GM19238 (cell line): ENCODE results near the gene WHAMM.
"Not testable (repeated sequence)": the region's sequence is repeated elsewhere in the genome, so short reads cannot be mapped to it uniquely, and the experiment has no call there.

Experiments
- DNase-seq: peaks from one replicate; pipeline ENCODE4 v3.0.0; 2011; ENCODE audit warnings: low spot score; ENCODE audit not compliant: insufficient read length

The WHAMM gene, protein sequence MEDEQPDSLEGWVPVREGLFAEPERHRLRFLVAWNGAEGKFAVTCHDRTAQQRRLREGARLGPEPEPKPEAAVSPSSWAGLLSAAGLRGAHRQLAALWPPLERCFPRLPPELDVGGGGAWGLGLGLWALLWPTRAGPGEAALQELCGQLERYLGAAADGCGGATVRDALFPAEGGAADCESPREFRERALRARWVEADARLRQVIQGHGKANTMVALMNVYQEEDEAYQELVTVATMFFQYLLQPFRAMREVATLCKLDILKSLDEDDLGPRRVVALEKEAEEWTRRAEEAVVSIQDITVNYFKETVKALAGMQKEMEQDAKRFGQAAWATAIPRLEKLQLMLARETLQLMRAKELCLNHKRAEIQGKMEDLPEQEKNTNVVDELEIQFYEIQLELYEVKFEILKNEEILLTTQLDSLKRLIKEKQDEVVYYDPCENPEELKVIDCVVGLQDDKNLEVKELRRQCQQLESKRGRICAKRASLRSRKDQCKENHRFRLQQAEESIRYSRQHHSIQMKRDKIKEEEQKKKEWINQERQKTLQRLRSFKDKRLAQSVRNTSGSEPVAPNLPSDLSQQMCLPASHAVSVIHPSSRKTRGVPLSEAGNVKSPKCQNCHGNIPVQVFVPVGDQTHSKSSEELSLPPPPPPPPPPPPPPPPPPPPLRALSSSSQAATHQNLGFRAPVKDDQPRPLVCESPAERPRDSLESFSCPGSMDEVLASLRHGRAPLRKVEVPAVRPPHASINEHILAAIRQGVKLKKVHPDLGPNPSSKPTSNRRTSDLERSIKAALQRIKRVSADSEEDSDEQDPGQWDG

DNA sequence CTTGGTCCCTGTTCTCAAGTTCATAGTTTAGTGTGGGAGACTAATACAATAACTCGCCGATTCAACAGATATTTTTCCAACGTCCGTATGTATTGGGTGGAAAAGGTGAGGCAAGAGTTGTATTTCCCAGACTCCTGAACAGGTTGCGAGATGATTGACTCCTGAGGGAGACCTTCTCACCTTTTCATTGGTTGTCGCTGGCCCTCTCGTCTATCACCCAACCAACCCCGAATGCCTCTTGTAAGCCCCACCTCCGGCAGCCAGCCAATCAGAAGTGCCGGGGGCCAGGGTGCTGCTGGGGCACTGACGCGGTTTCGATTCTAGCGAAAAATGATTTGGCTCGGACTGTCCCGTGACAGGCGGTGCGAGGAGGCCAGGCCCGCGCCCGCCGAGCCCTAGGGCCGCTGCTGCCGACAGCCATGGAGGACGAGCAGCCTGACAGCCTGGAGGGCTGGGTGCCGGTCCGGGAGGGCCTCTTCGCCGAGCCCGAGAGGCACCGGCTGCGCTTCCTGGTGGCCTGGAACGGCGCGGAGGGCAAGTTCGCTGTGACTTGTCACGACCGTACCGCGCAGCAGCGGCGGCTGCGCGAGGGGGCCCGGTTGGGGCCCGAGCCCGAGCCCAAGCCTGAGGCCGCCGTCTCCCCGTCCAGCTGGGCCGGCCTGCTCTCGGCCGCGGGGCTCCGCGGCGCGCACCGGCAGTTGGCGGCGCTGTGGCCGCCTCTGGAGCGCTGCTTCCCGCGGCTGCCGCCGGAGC, at the start of gene WHAMM:
TSS of gene WHAMM (plus strand) at position 321 of the 753 bp plus-strand sequence. CDS start at position 420, 99 bp downstream.
- peak; percentile 88 for DNase-seq

- no peak for DNase-seq
These were observed 45.9 kb upstream of the WHAMM start for GRCh38 chr15:82763361-82764116.

DNA sequence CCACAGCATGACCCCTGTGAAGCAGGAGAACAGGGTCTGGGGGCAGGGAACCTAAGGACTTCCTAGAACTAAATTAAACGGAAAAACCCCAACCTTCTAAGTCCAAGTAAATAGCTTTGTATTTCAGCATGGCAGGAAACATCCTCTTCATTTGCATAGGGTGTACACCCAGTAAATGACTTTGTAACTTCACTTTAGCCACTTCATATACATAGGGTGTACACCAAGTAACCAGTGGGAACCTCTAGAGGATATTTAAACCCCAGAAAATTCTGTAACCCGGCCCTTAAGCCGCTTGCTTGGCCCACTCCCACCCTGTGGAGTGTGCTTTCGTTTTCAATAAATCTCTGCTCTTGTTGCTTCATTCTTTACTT, 45.3 kb upstream of the WHAMM start:
- no peak for DNase-seq

DNA sequence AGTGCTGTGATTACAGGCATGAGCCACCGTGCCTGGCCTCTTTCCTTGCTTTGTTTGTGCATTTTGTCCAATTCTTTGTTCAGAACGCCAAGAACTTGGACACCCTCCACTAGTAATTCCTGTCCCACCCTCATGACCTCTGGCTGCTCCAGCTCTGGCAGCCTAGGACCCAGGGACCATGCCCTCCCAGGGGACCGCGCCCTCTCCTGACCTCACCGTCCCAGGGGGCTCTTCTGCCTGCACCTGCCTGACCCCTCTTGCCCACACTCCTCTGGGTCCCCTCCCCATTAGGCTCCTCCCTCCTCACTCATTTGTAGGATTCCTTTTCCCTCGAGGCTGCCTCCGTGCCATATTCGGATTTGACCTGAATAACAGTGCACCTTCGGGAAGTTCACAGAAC, 44.7 kb upstream of the WHAMM start:
- no peak for DNase-seq

DNA sequence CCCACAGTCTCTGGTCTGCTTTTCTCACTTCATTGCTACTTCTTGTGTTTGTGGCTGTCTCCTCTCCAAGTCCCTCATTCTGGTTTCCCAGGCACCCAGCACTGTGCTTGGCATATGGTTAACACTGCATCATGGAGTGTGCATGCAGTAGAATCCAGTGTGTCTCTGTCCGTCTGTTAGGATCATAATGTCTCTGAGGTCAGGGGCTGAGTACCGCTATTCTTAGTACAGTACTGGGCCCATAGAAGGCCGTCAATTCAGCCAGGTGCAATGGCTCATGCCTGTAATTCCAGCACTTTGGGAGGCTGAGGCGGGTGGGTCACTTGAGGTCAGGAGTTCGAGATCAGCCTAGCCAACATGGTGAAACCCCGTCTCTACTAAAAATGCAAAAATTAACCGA, 43.2 kb upstream of the WHAMM start:
- DNase-seq = not testable (repeated sequence)

- no peak for DNase-seq
These were observed 42.1 kb upstream of the WHAMM start for GRCh38 chr15:82767163-82767829.

DNA sequence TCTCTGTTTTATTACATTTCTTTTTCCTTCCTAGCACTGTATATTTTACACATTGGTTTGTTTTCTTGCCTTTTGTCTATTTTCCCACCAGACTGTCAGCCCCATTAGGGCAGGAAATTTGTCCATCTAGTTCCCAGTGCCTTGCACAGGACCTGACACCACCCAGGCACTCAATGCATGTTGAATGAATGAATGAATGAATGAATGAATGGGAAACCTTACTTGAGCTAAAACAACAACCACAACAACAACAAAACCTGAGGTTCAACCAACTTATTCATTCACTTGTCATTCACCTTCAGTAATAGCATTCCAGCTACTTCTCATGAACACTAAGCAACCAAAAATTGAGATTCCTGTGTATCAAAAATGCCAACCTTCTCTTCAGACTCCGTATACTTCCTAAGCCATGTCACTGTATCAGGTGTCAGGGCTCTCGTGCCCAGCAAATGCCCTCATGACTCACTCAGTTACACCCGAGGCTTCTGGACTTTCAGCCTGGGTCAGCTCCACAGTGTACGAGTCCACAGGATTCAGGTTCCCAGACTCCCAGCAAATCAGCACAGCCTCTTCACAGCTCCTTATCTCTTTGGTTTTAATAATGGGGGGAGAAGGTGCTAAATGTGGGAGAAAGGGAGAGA, 40.9 kb upstream of the WHAMM start:
- no peak for DNase-seq

GRCh38 chr15:82771789-82772607, 37.4 kb upstream of the WHAMM start:
- DNase-seq = no peak

GRCh38 chr15:82774496-82774895, 34.9 kb upstream of the WHAMM start:
- DNase-seq = no peak

- no peak for DNase-seq
These were observed 30.7 kb upstream of the WHAMM start for GRCh38 chr15:82778755-82779154.

DNA sequence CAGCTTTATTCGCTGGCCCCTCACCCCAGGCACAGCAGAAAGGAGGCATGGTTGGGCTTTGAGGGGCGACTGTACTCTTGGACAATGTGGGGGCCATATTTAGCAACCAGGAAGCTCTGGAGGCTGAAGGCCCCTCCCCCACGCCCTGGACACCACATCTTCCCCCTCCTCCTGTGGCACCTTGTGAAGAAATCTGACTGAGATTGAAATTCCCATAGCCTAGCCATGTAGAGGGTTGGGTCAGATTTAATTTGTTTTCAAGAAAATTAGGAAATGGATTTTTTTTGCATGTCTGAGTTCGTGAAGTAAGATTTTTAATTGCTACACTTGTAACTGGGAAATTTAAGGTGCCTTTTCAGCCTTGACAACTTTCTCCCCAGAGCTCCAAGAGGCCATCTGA, 28.1 kb upstream of the WHAMM start:
- DNase-seq = no peak

GRCh38 chr15:82788496-82788895, 20.9 kb upstream of the WHAMM start:
- DNase-seq = no peak

- no peak for DNase-seq
These were observed 19.9 kb upstream of the WHAMM start for GRCh38 chr15:82789491-82789890.

GRCh38 chr15:82790321-82790720, 19.1 kb upstream of the WHAMM start:
- DNase-seq = no peak

- DNase-seq = no peak
These were observed 17.4 kb upstream of the WHAMM start for GRCh38 chr15:82792068-82792467.

DNA sequence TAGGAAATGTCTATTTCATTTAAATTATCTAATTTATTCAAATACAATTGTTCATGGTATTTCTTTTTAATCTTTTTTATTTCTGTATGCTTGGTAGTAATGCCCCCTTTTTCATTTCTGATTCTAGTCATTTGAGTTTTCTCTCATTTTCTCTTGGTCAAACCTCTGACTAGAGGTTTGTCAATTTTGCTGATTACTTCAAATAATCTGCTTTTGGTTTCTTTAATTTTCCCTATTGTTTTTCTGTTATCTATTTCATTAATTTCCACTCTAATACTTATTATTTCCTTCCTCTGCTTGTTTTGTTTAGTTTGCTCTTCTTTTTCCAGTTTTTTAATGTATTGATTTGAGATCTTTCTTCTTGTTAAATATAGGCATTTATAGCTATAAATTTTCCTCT, 15.7 kb upstream of the WHAMM start:
- DNase-seq = no peak

DNA sequence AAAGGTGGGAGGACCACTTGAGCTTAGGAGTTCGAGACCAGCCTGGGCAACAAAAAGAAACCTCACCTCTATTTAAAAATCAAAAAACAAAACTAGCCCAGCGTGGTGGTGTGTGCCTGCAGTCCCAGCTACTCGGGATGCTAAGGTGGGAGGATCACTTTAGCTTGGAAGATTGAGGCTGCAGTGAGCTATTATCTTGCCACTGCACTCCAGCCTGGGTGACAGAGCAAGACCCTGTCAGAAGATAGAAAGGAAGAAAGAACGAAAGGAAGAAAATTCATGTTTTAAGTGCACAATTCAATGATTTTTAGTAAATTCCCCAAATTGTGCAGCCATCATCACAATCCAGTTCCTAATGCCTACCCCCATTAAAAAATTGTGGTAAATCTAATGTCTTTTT, 11.3 kb upstream of the WHAMM start:
- DNase-seq = no peak

DNA sequence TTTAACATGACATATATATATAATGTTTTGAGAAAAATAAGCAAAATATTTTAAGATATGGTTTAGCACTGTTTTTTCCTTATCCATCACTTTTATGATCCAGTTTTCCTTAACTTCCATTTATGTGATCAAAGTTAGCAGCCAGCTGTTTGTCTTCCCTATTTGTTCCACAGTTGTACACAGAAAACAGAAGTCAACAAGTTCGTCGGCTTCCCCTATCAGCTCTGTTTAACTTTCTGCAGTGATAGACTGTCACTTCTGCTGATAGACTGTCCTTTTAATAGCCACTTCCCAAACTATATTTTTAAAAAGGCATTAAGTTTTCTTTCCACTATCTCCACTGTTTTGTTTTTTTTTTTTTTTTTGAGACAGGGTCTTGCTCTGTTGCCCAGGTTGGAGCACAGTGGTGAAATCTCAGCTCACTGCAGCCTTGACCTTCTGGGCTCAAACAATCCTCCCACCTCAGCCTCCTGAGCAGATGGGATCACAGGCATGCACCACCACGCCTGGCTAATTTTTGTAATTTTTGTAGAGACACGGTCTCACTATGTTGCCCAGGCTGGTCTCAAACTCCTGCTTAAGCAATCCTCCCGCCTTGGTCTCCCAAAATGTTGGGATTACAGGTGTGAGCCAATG, 10.8 kb upstream of the WHAMM start:
- DNase-seq = no peak
